ENCODE measurements around the gene NRIP2. TPM values are rescaled to one million over a fixed set of nuclear protein-coding genes. Genes with fewer than 3 reads are reported as not detected.

The NRIP2 gene
- total RNA-seq (not detected in 2 replicates), polyA plus RNA-seq (not detected in 2 replicates), polyA minus RNA-seq (not detected in 2 replicates), Bru-seq, nascent RNA (not detected), BruChase-seq, experiment 1, labeled RNA remaining after a 6-hour chase (not detected), BruChase-seq, experiment 2, labeled RNA remaining after a 2-hour chase (not detected)
- polyA plus RNA-seq (2011; cell fraction: cytosol; rRNA removed): not detected in 2 replicates
- not detected in 2 replicates for polyA plus RNA-seq (2011; cell fraction: nucleus; rRNA removed)
- polyA plus RNA-seq (2012): 0.83 and 0.87 TPM in 2 replicates
- polyA minus RNA-seq (2011; cell fraction: cytosol; rRNA and poly(A)+ RNA removed): not detected
- not detected in 2 replicates for polyA minus RNA-seq (2011; cell fraction: nucleus; rRNA and poly(A)+ RNA removed)
- long read RNA-seq: 0 reads

GRCh38 chr12:2834581-2835491, at the start of gene NRIP2:
Gene NRIP2 (minus strand): TSS chr12:2835035. CDS start chr12:2834983, 52 bp downstream.
- TF ChIP-seq EZH2 (IDR thresholded peaks at IDR 0.05; ENCODE audit: borderline replicate concordance, low read depth, low read length, severe bottlenecking) (no peak), POLR2AphosphoS5 (IDR thresholded peaks at IDR 0.05; ENCODE audit: insufficient read depth, low read depth, low read length) (no peak), MYC (IDR thresholded peaks at IDR 0.05; ENCODE audit: low read depth, low read length) (no peak), MAX (IDR thresholded peaks at IDR 0.05; ENCODE audit: insufficient read depth, insufficient read length) (no peak)
- Histone ChIP-seq H3K9me3 (replicated peaks; ENCODE audit: control insufficient read depth, insufficient read depth, low read length) (no peaks in the 10 kb centered on the region), H3K4me1 (ENCODE audit: control insufficient read depth, extremely low read depth, insufficient read depth, low read length) (no peaks in the 10 kb centered on the region), H4K20me1 (replicated peaks; ENCODE audit: control insufficient read depth, extremely low read depth, insufficient read depth, low read length) (no peaks in the 10 kb centered on the region), H3K9ac (replicated peaks; ENCODE audit: extremely low read depth, insufficient read depth, low read length) (no peak within 1 kb of the TSS), H3K4me2 (ENCODE audit: insufficient read depth, low read length) (no peak within 1 kb of the TSS), H3K4me3 (replicated peaks in 1 of 3; ENCODE audit: insufficient read depth in 1 of 3, low read depth in 1 of 3, low read length in 3 of 3) (no peak within 1 kb of the TSS), H3K36me3 (ENCODE audit: control insufficient read depth in 2 of 2, extremely low read depth in 1 of 2, insufficient read depth in 2 of 2, low read length in 2 of 2) (peaks cover 0 to 2% of the 10 kb centered on the region in 2 experiments), H3K9me1 (replicated peaks; ENCODE audit: control insufficient read depth, extremely low read depth, insufficient read depth, low read length) (no peaks in the 10 kb centered on the region), H3K27me3 (ENCODE audit: control insufficient read depth in 2 of 2, insufficient read depth in 2 of 2, low read length in 2 of 2) (peaks cover 0 to 4% of the 10 kb centered on the region in 2 experiments), H3K79me2 (ENCODE audit: control insufficient read depth, insufficient read depth, low read length) (no peaks in the 10 kb centered on the region), H3K27ac (ENCODE audit: insufficient read depth, low read depth, low read length) (no peak within 1 kb of the TSS), H2AFZ (ENCODE audit: low read depth, low read length) (no peak within 1 kb of the TSS)
- FAIRE-seq (no peak), DNase-seq (ENCODE audit: low read depth, low spot score) (peak; percentile 29)
- ChIA-PET POLR2A (no interaction called here), CTCF (interaction anchor here (0.8 to 2.8 kb wide), 5 partner anchors 10 to 207 kb away, joined by 3 to 12 read pairs (median 5); no protein-coding TSS in a partner anchor)
- no TSS peak for BruUV-seq (replicated peaks)
- intact Hi-C loops (cut with micrococcal nuclease): no loop called here
- dilution Hi-C loops (cut with MboI; ENCODE audit: extremely low pct_ligation_motif_present, low sequenced_read_pairs): no loop called here

Data from endothelial cell of umbilical vein (primary cell).